SK-N-SH treated with all-trans-retinoic acid at 6 μM for 48 hours (cell line): ENCODE results near the gene CDK1.
A peak's percentile ranks its signal among the peaks of the same experiment; 100 is the strongest.

Experiments used
- ATAC-seq: fragments of 200-7000 bp; cut with Tn5 transposase; 3 replicates; pipeline ENCODE4 v1.9.1; 2020; ENCODE audit warnings: mild to moderate bottlenecking, moderate library complexity
- ARNTL ChIP-seq: fragments of 450-650 bp; formaldehyde crosslinking; IDR thresholded peaks from 2 replicates; pipeline ENCODE4 v1.5.0; 2020; ENCODE audit warnings: low read depth, mild to moderate bottlenecking, moderate library complexity, borderline replicate concordance
- CREB5 ChIP-seq: fragments of 250-450 bp; sonication (Bioruptor Pico); IDR thresholded peaks from 2 replicates; pipeline ENCODE4 v1.5.1; 2020; ENCODE audit warnings: low read depth, mild to moderate bottlenecking, moderate library complexity
- GLIS3 ChIP-seq: fragments of 250-450 bp; sonication (Bioruptor Pico); IDR thresholded peaks from 2 replicates; pipeline ENCODE4 v1.5.0; 2020; ENCODE audit warnings: mild to moderate bottlenecking, moderate library complexity
- OSR1 ChIP-seq: fragments of 250-450 bp; sonication (Bioruptor Pico); IDR thresholded peaks from 2 replicates; pipeline ENCODE4 v1.8.0; 2022; ENCODE audit warnings: moderate library complexity, mild to moderate bottlenecking, inconsistent platforms
- PATZ1 ChIP-seq: fragments of 250-450 bp; sonication (Bioruptor Pico); IDR thresholded peaks from 2 replicates; pipeline ENCODE4 v1.8.0; 2020; ENCODE audit warnings: mild to moderate bottlenecking, moderate library complexity, borderline replicate concordance
- POU6F1 ChIP-seq: fragments of 250-450 bp; sonication (Bioruptor Pico); IDR thresholded peaks from 2 replicates; pipeline ENCODE4 v1.8.0; 2021; ENCODE audit warnings: low read depth, mild to moderate bottlenecking, moderate library complexity, borderline replicate concordance
- TOX ChIP-seq: fragments of 250-450 bp; sonication (Bioruptor Pico); IDR thresholded peaks from 2 replicates; pipeline ENCODE4 v1.8.0; 2021; ENCODE audit warnings: mild to moderate bottlenecking, moderate library complexity, borderline replicate concordance
- TSHZ2 ChIP-seq: fragments of 250-450 bp; sonication (Bioruptor Pico); IDR thresholded peaks from 2 replicates; pipeline ENCODE4 v1.5.0; 2020; ENCODE audit warnings: mild to moderate bottlenecking, moderate library complexity
- ZC3H10 ChIP-seq: fragments of 250-450 bp; sonication (Bioruptor Pico); IDR thresholded peaks from 2 replicates; pipeline ENCODE4 v1.5.1; 2021; ENCODE audit warnings: mild to moderate bottlenecking, moderate library complexity
- ZFP3 ChIP-seq: fragments of 250-450 bp; sonication (Bioruptor Pico); IDR thresholded peaks from 2 replicates; pipeline ENCODE4 v1.5.0; 2020; ENCODE audit warnings: mild to moderate bottlenecking, moderate library complexity
- ZFP30 ChIP-seq: fragments of 450-650 bp; formaldehyde crosslinking; IDR thresholded peaks from 2 replicates; pipeline ENCODE4 v1.5.0; 2022; ENCODE audit warnings: mild to moderate bottlenecking, moderate library complexity
- ZNF565 ChIP-seq: fragments of 450-650 bp; formaldehyde crosslinking; conservative IDR thresholded peaks from 2 replicates; pipeline ENCODE4 v1.5.0; 2020; ENCODE audit warnings: low read depth, mild to moderate bottlenecking, moderate library complexity
- ZNF8 ChIP-seq: fragments of 450-650 bp; formaldehyde crosslinking; IDR thresholded peaks from 2 replicates; pipeline ENCODE4 v1.5.0; 2020; ENCODE audit warnings: mild to moderate bottlenecking, moderate library complexity

CDK1 gene

GRCh38 chr10:60777696-60778213 lies 523 bp upstream of the CDK1 start:
- TF ChIP-seq ARNTL (no peak), POU6F1 (CRISPR knock-in tag) (no peak), ZNF565 (CRISPR knock-in tag) (no peak), OSR1 (no peak), ZNF8 (no peak), PATZ1 (CRISPR knock-in tag) (no peak), ZFP3 (CRISPR knock-in tag) (no peak), ZFP30 (CRISPR knock-in tag) (no peak), TSHZ2 (CRISPR knock-in tag) (no peak), GLIS3 (no peak), CREB5 (CRISPR knock-in tag) (no peak), TOX (CRISPR knock-in tag) (no peak)
- ATAC-seq, result peak; percentile 4

GRCh38 chr10:60778971-60779796 lies 906 bp downstream of the CDK1 start:
- peak; percentile 49 for ATAC-seq
- TF ChIP-seq OSR1 (no peak), PATZ1 (CRISPR knock-in tag) (no peak)

GRCh38 chr10:60781661-60782060 lies 3.4 kb downstream of the CDK1 start:
- no peak for ATAC-seq
- TF ChIP-seq TSHZ2 (CRISPR knock-in tag) (0 out of 2 replicates have a peak, but pooled peaks have one; percentile 22), GLIS3 (no peak), ZC3H10 (CRISPR knock-in tag) (no peak)
- TF ChIP-seq, all 23 proteins: peak for 1
